Gastrocnemius medialis (tissue), 4 donors: ENCODE measurements around the gene PWWP2A.

Source experiments
- CTCF ChIP-seq, 5 experiments: fragments of 450-650 bp in 3 of 5; fragments of 200-600 bp in 2 of 5; sonication (generic) in 2 of 5; IDR thresholded peaks in 4 of 5; conservative IDR thresholded peaks in 1 of 5; 1 replicate in 4 of 5; 2 replicates in 1 of 5; pipeline ENCODE4 v1.5.1; 2016 to 2019; ENCODE audit warnings: antibody characterized with exemption in 5 of 5, mild to moderate bottlenecking in 3 of 5, moderate library complexity in 3 of 5
- POLR2A ChIP-seq, 2 donors: fragments of 450-650 bp; IDR thresholded peaks; one replicate each; pipeline ENCODE4 v1.6.1; 2017; ENCODE audit warnings: antibody characterized with exemption in 2 of 2, mild to moderate bottlenecking in 2 of 2, moderate library complexity in 2 of 2

- no peak for TF ChIP-seq CTCF (IDR thresholded peaks at IDR 0.05 in 4 of 5, conservative IDR thresholded peaks at IDR 0.05 in 1 of 5)
- TF ChIP-seq POLR2A (IDR thresholded peaks at IDR 0.05): no peak
These were observed 15.1 kb upstream of the PWWP2A start for GRCh38 chr5:160134332-160134731.
